GM21786 (cell line): Measurements from ENCODE around the gene CABYR.
"Not testable (repeated sequence)": the region's sequence is repeated elsewhere in the genome, so short reads cannot be mapped to it uniquely, and the experiment has no call there.

ENCODE experiments used
- ATAC-seq: cut with Tn5 transposase; IDR thresholded peaks from one replicate; pipeline ENCODE4 v1.9.1; 2021; ENCODE audit not compliant: unreplicated experiment

The CABYR gene

DNA sequence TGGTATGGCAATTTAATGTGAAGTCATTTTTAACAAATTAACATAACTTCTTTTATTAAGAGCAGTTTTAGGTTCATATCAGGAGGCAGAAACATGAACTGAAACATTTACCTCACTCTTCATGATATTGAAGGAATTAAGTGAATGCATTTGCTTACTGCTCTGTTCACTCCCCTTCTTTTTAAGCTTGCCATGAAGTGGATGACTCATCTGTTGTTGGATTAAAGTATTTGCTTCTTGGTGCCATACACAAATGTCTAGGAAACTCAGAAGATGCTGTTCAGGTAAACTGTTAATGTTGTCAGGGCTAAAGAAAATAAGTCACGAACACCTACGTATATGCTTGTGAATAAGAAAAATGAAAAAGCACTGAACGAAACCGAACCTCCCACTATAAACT is 10.2 kb upstream of the CABYR start:
- ATAC-seq: no peak

DNA sequence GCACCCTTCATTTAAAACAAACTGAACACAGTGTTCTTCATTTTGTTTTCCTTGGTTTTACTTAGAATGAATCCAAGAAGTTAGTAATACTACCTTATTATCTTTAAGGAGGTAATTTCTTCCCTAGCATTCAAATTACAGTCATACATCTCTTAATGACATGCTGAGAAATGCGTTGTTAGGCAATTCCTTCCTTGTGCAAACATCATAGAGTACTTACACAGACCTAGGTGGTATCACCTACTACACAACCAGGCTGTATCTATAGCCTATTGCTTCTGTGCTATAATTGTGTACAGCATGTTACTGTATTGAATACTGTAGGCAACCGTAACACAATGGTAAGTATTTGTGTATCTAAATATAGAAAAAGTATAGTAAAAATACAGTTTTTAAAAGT is 8.4 kb upstream of the CABYR start:
- no peak for ATAC-seq

DNA sequence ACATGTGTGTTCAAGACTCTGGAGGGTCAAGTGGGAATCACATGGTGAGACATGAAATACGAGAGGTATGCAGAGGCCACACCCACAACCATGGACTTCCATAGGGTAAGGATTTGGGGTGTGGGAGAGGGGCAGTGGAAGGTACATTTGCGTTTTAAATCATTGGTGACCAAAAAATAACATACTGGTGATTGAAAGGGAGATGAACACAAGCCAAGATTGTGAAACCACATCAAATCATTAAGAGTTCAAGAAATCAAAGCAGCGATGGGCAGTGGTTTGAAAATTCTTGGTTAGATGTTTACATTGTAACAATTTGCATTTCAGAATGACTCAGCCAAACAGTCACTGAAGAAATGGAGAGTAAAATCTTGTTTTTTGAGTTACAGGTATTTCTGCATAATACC is 1.9 kb upstream of the CABYR start:
- no peak for ATAC-seq

DNA sequence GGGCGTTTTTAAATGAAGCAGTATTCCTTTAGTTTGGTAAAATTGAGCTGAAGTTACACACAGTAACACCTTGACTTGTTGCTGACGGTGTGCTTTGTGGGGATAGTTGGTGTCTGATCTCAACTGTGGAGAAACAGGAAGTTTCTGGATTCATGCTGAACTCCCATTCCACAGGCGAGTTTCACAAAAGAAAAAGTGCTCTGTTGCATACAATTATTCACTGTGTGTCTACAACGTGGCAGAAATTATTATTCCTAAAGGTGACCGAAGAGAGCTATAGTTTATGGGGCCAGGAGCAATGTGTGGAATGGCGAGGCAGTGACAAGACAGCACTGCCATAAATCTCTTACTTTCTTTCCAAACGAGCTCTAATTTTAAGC is 463 bp upstream of the CABYR start:
- no peak for ATAC-seq

DNA sequence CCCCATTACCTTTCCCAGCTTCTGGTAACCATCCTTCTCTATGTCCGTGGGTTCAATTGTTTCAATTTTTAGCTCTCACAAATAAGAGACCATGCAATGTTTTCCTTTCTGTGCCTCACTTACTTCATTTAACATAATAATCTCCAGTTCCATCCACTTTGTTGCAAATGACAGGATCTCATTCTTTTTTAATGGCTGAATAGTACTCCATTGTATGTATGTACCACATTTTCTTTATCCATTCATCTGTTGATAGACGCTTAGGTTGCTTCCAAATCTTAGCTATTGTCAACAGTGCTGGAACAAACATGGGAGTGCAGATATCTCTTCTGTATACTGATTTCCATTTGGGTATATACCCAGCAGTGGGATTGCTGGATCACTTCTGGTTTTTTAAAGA is 1.8 kb downstream of the CABYR start:
- ATAC-seq: no peak

DNA sequence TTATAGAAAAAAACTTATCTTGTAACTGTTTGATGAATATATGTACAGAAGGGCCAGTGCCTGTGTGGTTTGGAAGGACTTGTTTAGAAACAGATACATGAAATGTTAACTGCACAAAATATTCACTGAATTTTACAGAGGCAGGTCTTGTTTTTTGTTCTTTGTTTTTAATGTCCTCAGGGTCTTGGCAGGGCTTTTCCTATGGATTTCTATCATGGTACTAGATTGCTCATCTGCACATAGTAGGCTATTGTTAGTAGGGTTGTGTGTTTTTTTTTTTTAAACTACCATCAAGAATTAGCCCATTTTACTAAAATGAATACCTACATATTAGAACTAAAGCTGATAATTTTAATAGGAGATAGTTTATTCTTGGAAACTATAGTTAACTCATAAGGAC is 3.5 kb downstream of the CABYR start:
- no peak for ATAC-seq

DNA sequence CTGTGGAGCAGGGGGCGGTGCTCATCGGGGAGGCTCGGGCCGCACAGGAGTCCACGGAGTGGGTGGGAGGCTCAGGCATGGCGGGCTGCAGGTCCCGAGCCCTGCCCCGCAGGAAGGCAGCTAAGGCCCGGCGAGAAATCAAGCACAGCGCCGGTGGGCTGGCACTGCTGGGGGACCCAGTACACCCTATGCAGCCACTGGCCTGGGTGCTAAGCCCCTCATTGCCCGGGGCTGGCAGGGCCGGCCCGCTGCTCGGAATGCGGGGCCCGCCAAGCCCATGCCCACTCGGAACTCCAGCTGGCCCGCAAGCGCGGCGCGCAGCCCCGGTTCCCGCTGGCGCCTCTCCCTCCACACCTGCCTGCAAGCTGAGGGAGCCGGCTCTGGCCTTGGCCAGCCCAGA is 10.7 kb downstream of the CABYR start:
- not testable (repeated sequence) for ATAC-seq

DNA sequence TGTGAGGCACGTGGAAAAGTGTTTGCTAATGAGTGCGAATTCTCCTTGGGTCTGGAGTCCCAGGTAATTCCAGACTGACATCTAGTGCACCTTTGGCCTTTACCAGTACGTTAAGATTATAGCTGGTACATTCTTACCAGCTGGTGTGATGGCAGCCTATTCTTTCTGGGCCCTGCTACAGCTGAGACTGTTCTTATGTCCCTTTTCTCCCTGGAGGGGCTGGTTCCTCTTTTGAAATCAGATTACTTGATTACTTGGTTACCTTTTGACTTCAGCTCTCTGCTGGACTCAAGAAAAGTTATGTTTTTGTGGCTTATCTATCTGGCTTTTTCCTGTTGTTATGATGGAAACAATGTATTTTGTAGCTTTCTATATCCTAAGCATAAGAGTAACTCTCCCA is 14.5 kb downstream of the CABYR start:
- no peak for ATAC-seq

DNA sequence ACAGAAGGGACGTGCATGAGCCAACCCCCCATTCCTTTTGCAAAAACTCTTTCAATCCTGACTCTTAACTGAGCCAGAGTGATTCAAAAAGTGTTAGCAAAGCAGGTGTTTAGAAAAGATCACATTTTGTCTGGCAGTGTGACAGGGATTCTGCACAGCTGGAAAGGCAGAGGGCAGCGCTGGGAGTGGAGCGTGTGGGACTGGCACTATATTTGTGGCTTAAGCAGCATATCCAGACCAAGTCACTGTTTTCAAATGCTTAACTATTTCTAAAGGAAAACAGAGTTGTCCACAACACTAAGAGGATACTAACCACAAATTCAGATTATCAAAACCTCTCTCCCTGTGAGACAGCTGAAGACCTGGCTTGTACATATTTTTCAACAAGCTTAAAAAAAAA is 19.0 kb downstream of the CABYR start:
- ATAC-seq: no peak

DNA sequence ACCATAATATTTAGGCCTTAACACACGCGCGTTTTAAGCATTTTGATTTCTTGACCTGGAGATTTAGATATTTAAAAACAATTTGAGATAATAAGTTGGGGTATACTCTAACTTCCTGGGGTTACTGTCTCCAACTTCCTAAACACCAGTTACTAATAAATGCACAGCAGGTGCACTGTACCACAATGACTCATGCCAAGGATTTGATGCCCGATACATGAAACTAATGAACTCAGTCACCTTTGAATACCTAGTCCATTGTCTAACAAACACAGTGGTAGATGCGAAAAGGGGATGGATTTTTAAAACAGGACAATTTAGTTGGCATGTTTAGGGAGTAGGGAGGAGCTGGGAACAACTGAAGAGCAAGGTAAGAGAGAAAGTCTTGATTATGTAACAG is 21.2 kb downstream of the CABYR start:
- ATAC-seq: no peak

DNA sequence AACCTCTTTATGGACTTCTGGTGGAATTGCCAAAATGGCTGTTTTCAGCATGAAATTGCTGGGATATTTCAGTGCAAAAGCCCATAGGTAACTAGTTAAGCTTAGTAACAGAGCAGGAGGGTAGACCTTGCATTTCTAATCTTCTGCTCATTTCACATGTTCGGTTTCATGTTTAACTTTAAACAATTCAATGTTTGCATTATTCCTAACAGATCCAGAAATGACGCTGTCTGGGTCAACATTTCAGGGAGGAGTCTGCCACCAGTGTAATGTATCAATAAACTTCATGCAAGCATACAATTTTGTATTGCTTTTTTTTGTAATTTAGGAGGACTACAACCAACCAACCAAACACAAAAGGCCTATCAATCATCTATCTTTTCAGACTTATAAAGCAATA is 22.4 kb downstream of the CABYR start:
- no peak for ATAC-seq

DNA sequence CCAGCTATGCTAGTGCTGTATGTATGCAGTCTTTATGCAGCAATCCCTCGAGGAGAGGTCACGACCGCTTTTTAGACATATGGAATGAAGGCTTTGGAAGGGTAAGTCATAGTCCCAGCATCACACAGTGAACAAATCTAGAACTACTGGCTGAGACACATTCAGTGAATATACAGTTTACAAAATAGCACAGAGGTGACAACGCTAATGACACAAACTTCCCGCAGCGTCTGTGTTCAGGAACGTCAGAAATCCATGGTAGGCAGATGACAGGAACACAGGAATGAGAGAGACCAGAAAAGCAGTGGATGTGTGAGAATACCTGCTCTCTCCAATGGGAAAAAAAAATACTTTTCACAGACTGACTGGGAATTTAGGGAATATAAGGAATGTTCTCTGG is 29.6 kb downstream of the CABYR start:
- no peak for ATAC-seq

DNA sequence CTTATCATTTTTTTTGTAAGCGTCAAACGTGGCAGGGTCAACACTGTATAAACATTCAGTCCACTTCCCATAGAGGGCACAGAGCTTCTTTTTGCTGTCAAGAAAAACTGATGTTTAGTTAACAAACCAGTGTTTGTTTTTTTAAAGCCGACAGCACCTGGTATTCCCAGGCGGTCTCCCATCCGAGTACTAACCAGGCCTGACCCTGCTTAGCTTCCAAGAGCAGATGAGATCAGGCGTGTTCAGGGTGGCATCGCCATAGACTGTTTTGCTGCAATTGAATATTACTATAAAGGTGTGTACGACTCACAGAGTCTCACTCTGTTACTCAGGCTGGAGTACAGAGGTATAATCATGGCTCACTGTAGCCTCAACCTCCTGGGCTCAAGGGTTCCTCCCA is 31.5 kb downstream of the CABYR start:
- ATAC-seq: no peak

DNA sequence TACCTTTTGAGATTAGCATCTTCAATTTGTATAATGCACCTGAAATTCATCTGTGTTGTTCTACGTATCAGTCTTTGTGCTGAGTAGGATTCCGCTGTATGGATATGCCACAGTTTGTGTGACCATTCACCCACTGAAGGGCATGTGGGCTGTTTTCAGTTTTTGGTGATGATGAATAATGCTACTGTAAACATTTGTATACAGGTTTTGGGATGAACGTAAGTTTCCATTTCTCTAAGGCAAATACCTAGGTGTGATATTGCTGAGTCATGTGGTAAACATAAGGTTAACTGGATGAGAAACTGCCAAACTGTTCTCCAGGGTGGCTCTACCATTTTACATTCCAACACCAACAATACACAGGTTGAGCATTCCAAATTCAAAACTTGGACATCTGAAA is 35.1 kb downstream of the CABYR start:
- no peak for ATAC-seq

DNA sequence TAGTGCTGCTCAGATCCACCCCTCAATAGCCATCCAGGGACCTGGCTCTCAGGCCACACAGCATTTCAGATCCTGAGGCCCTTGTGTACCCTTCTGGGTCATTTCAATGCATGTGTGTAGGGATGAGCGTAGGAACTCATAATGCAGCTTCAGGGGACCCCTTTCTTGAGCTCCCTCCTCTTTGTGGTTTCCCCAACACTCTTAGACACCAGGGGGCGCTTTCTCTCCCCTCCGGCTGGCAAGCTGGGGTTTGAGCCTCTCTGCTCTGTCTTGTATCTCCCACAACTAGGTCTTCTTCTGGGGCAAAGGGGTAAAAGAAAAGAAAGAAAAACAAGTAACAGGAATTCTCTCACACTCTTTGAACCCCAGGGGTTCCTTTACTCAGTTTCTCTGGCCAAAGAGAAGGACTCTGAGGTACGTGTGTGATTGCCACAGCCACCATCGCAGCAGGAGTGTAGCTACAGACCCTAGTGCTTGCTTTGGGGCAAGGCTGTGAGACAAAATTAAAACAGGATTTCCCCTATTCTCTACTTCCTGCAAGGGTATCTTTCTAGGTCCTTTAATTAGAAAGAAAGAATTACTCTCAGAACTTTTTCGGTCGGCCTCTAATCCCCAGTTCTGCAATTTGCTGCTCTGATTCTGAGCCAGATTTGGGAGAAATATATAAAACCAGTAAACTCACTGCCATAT is 38.0 kb downstream of the CABYR start:
- peak; percentile 87 for ATAC-seq

DNA sequence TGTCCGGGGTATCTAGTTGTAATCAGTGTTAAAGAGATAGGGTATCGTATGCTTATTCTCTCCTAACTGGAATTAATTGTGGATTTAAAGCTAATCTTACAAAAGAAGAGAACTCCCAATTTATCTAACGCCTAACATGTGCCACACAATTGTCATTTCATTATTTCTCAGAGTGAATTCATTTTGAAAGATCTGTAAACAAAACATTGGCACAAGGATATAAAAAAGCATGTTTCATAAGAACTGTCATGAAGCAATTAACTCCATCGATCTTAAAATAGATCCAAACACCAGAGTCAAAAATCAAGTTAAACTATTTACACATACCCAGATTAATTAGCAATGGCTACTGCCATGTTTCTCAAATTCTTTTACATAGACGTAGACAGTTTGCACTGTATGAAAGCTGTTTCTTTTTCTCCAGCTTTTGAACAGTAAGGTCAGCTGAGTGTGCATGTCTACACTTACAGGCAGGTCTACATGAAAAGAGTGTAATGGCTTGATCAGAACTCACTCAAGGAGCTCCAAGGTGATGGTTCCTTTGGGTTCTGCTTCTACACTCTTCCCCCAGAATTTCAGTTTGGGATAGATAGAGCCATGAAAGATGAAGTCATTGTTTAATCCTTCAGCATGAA is 38.8 kb downstream of the CABYR start:
- no peak for ATAC-seq

DNA sequence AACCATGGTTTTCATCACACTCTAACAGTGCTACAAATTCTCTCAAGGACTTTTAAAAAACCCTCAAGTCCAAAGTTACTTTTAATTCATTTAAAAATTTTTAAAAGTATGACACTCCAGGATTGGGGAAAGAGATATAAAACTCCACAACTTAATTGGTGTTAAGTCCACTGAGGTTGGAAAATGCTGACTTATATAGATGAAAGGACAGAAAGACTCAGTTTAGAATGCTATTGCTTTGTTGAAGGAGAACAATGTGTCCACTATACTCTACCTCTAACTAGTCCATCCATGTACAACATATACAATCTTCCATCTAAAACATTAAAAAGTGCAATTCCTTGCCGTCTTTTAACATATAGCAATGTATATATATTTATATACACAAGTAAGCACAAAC is 41.2 kb downstream of the CABYR start:
- no peak for ATAC-seq

DNA sequence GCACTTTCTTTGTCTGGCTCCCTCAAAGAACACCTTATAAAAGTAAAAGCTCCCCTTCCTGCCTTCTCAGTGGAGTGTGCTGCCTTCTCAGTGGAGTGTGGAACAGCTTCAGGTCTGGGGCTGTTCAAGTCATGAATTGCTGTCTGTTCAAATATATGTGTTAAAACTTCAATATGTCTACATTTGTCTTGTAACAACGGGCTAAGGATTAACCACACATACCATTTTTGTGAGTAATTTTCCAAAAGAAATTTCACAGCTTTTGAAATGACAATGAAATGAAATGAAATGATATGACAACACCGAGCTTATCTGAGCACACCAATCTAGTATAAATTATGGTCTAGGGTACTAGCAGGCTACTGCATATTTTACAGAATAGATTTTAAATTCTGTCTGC is 42.9 kb downstream of the CABYR start:
- no peak for ATAC-seq

DNA sequence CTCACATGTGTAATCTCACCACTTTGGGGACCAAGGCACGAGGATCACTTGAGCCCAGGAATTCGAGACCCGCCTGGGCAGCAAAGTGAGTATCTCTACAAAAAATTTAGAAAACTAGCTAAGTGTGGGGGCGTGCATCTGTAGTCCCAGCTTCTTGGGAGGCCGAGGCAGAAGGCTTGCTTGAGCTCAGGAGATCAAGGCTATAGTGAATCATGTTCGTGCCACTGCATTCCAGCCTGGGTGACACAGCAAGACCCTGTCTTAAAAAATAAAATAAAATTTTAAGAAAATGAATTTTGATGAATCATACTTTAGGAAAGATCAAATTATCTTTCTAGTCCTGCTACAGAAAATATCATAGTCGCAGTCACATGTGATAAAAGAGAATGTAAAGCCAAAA is 46.9 kb downstream of the CABYR start:
- ATAC-seq: no peak

DNA sequence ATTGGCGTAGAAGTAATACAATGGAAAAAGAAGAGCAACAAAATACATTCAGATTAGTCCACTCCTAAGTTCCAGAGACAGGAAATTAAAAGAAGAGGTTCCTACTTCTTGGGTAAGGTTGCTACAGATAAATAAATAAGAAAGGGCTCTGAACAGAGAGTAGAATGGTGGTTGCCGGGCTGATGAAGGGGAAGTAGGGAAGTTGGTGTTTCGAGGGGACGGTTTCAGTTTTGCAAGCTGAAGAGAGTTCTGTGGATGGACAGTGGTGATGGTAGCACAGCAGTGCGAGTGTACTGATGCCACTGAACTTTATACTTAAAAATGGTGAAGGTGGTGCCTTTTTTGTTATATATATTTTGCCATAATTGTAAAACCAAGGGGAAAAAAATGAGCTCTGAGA is 48.2 kb downstream of the CABYR start:
- no peak for ATAC-seq

DNA sequence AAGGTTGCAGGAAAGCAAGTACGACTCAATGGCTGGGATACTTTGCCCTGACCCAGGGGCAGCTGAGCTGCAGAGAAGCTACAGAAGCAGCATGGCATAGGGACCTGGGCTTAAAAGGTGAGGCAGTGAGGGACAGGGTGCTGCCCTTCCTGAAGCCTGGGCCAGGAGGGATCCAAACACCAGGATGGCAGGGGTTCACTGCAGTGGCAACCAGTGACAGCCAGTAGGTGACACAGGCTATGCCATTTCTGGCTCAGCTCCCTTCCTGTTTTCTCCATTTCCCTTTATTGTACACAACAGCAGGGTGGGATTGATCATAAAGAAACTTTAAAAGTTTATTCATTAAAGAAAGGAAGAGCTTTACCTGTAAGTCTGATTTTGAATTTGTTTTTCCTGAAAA is 48.8 kb downstream of the CABYR start:
- ATAC-seq: no peak

DNA sequence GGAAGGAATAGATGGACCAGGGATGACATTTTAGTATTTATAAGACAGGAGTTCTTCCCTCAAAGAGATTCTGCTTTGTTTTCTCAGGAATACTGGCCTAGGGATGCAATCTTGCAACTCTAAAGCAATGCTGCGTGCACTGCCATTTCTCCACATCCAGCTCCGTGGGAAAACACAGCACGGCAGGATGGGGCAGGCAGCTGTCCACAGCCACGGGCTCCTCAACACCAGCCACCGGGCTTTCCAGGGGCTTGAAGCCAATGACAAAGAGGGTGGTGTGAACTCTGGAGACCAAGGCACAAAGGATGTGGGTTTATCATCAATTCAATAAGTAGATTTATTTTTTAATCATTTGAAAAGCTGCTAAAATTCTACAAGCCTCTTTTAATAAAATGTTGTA is 49.3 kb downstream of the CABYR start:
- no peak for ATAC-seq

DNA sequence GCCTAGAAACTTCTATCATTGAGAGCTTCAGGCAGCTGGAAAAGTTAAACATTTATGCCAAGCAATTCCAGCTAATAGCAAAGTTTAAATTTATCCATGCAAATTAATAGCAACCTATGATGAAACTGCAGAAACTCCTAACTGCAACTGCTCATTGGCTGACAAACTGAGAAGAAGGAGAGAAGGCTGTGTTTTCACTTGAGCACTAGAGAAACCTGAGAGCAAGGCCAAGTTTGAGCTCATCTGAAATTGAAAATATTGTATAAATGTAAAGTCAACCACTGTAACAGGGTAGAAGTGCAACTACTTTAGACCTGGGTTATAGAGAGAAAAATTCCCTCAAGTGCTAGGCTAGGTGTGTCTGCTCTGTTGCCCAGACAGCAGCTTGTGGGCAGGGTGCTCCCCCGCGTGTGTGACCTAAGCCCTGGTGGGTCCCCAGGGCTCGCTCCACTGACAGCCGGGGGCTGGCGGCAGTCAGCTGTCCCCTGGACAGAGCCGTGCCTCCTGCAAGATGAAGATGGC is 50.2 kb downstream of the CABYR start:
- peak; percentile 82 for ATAC-seq
